Hepatocyte (in vitro differentiated cells): ENCODE data around the gene SUMF1. TPM values are rescaled to one million over a fixed set of nuclear protein-coding genes. Genes with fewer than 3 reads are reported as not detected.

Source experiments
- DNase-seq: peaks from one replicate; pipeline ENCODE4 v3.0.0-alpha.2; 2016; ENCODE audit warnings: low spot score
- H2AFZ ChIP-seq: fragments of 200-600 bp; sonication (generic); 2 replicates; pipeline ENCODE4 v1.6.0; 2016; ENCODE audit warnings: antibody characterized with exemption, mild to moderate bottlenecking
- H3K27ac ChIP-seq: fragments of 200-600 bp; sonication (generic); 2 replicates; pipeline ENCODE4 v1.5.1; 2016; ENCODE audit warnings: mild to moderate bottlenecking
- H3K27me3 ChIP-seq: fragments of 200-600 bp; sonication (generic); 2 replicates; pipeline ENCODE4 v1.6.1; 2016
- H3K36me3 ChIP-seq: fragments of 200-600 bp; sonication (generic); replicated peaks from 2 replicates; pipeline ENCODE4 v1.5.1; 2016; ENCODE audit warnings: low read depth; ENCODE audit not compliant: insufficient read depth
- H3K4me1 ChIP-seq: fragments of 200-600 bp; sonication (generic); 2 replicates; pipeline ENCODE4 v1.5.1; 2016; ENCODE audit warnings: mild to moderate bottlenecking, moderate library complexity; ENCODE audit not compliant: insufficient read depth
- H3K4me2 ChIP-seq: fragments of 200-600 bp; sonication (generic); 2 replicates; pipeline ENCODE4 v1.6.0; 2016
- H3K4me3 ChIP-seq: fragments of 200-600 bp; sonication (generic); 2 replicates; pipeline ENCODE4 v1.5.1; 2016; ENCODE audit warnings: mild to moderate bottlenecking
- H3K79me2 ChIP-seq: fragments of 200-600 bp; sonication (generic); 2 replicates; pipeline ENCODE4 v1.6.0; 2017; ENCODE audit warnings: mild to moderate bottlenecking
- H3K9me2 ChIP-seq: fragments of 200-600 bp; sonication (generic); replicated peaks from 2 replicates; pipeline ENCODE4 v1.6.0; 2017; ENCODE audit warnings: mild to moderate bottlenecking; ENCODE audit not compliant: insufficient read depth
- H3K9me3 ChIP-seq: fragments of 200-600 bp; sonication (generic); 2 replicates; pipeline ENCODE4 v1.5.1; 2016; ENCODE audit warnings: low read depth, mild to moderate bottlenecking
- H4K20me1 ChIP-seq: fragments of 200-600 bp; sonication (generic); 2 replicates; pipeline ENCODE4 v1.6.0; 2016; ENCODE audit warnings: mild to moderate bottlenecking; ENCODE audit not compliant: insufficient read depth, poor library complexity, severe bottlenecking
- CTCF ChIP-seq: fragments of 200-600 bp; sonication (generic); IDR thresholded peaks from 2 replicates; pipeline ENCODE4 v1.5.1; 2016; ENCODE audit warnings: antibody characterized with exemption, mild to moderate bottlenecking; ENCODE audit not compliant: poor library complexity
- EZH2 ChIP-seq: fragments of 200-600 bp; sonication (generic); IDR thresholded peaks from 2 replicates; pipeline ENCODE4 v1.6.1; 2016; ENCODE audit warnings: antibody characterized with exemption, mild to moderate bottlenecking, borderline replicate concordance
- EZH2phosphoT487 ChIP-seq: fragments of 200-600 bp; sonication (generic); IDR thresholded peaks from one replicate; pipeline ENCODE4 v1.6.1; 2018; ENCODE audit warnings: antibody characterized with exemption, mild to moderate bottlenecking, low read depth, moderate library complexity; ENCODE audit not compliant: unreplicated experiment, severe bottlenecking
- WGBS: methylation state at CpG from one replicate; pipeline ENCODE4 v1.1.6; 2016; ENCODE audit warnings: low lambda C conversion rate; ENCODE audit errors: missing lambda C conversion rate; 5-methylcytosine and 5-hydroxymethylcytosine counted together
- polyA plus RNA-seq: library from polyadenylated mRNA; unstranded; fragments of >200 nt; fragmentation: Nextera tagmentation; extraction: Ambion mirVana; gene quantifications from 2 replicates; pipeline ENCODE4 v1.2.1, GENCODE V29; 2016
- total RNA-seq: library from RNA; depleted of rRNA; stranded (reverse); fragments of >200 nt; gene quantifications from 2 replicates; pipeline ENCODE4 v1.2.3, GENCODE V29; 2014

The SUMF1 gene
- total and polyA plus RNA-seq, 2 experiments from 2014 or later: 55.5 to 59.0 TPM

- Histone ChIP-seq H4K20me1 (no peaks in the 10 kb centered on the region), H3K36me3 (no peaks in the 10 kb centered on the region), H3K79me2 (no peaks in the 10 kb centered on the region), H3K4me2 (no peak overlapping the region), H2AFZ (no peak overlapping the region), H3K27me3 (no peaks in the 10 kb centered on the region), H3K4me3 (no peak overlapping the region), H3K9me2 (no peaks in the 10 kb centered on the region), H3K27ac (no peak overlapping the region), H3K4me1 (peaks cover 3% of the 10 kb centered on the region), H3K9me3 (no peaks in the 10 kb centered on the region)
- 76% methylated on average over 1 of the region's 1 CpG for WGBS
- DNase-seq: no peak
- TF ChIP-seq EZH2phosphoT487: no peak
- TF ChIP-seq CTCF: no peak
- no peak for TF ChIP-seq EZH2
These were observed 69.6 kb downstream of the SUMF1 start for GRCh38 chr3:4397466-4397865.

- H2AFZ ChIP-seq: no peak overlapping the region
- peaks cover 3% of the 10 kb centered on the region for H3K4me1 ChIP-seq
- no peaks in the 10 kb centered on the region for H3K79me2 ChIP-seq
- H3K4me2 ChIP-seq: no peak overlapping the region
- H3K9me3 ChIP-seq: no peaks in the 10 kb centered on the region
- H3K36me3 ChIP-seq: no peaks in the 10 kb centered on the region
- H3K27me3 ChIP-seq: no peaks in the 10 kb centered on the region
- TF ChIP-seq EZH2: no peak
- TF ChIP-seq CTCF: no peak
- TF ChIP-seq EZH2phosphoT487: no peak
- WGBS: 44% methylated on average over 1 of the region's 1 CpG
- no peak for DNase-seq
- no peaks in the 10 kb centered on the region for H4K20me1 ChIP-seq
- H3K9me2 ChIP-seq: no peaks in the 10 kb centered on the region
- no peak overlapping the region for H3K27ac ChIP-seq
- no peak overlapping the region for H3K4me3 ChIP-seq
These were observed 70.5 kb downstream of the SUMF1 start for GRCh38 chr3:4396542-4396941.

- DNase-seq: no peak
- Histone ChIP-seq H3K9me2 (no peaks in the 10 kb centered on the region), H3K4me2 (no peak overlapping the region), H4K20me1 (no peaks in the 10 kb centered on the region), H3K9me3 (no peaks in the 10 kb centered on the region), H3K4me3 (no peak overlapping the region), H3K27me3 (no peaks in the 10 kb centered on the region), H2AFZ (no peak overlapping the region), H3K4me1 (peaks cover 3% of the 10 kb centered on the region), H3K79me2 (no peaks in the 10 kb centered on the region), H3K36me3 (no peaks in the 10 kb centered on the region), H3K27ac (no peak overlapping the region)
- TF ChIP-seq EZH2phosphoT487 (no peak), CTCF (no peak), EZH2 (no peak)
- 91% methylated on average over 5 of the region's 5 CpGs for WGBS
These were observed 71.1 kb downstream of the SUMF1 start for GRCh38 chr3:4396006-4396405.

GRCh38 chr3:4395448-4395847 is 71.6 kb downstream of the SUMF1 start:
- no peak overlapping the region for H3K27ac ChIP-seq
- H3K9me2 ChIP-seq: no peaks in the 10 kb centered on the region
- H3K4me3 ChIP-seq: no peak overlapping the region
- H3K4me1 ChIP-seq: peaks cover 3% of the 10 kb centered on the region
- DNase-seq: no peak
- no peaks in the 10 kb centered on the region for H3K9me3 ChIP-seq
- no peaks in the 10 kb centered on the region for H3K36me3 ChIP-seq
- no peak for TF ChIP-seq EZH2phosphoT487
- no peak for TF ChIP-seq CTCF
- TF ChIP-seq EZH2: no peak
- H3K4me2 ChIP-seq: no peak overlapping the region
- H4K20me1 ChIP-seq: no peaks in the 10 kb centered on the region
- WGBS: 96% methylated on average over 6 of the region's 6 CpGs
- H3K27me3 ChIP-seq: no peaks in the 10 kb centered on the region
- H3K79me2 ChIP-seq: no peaks in the 10 kb centered on the region
- no peak overlapping the region for H2AFZ ChIP-seq
